NCI-H69 (cell line): ENCODE data around the gene SYT15.
"Not testable (repeated sequence)": the region's sequence is repeated elsewhere in the genome, so short reads cannot be mapped to it uniquely, and the experiment has no call there.

Experiments
- DNase-seq: peaks from one replicate; lab custom pipeline; 2025; lab: John Stamatoyannopoulos, UW

Gene SYT15

GRCh38 chr10:46578474-46579178 lies at the start of gene SYT15:
Gene SYT15, plus strand, starts transcription at chr10:46579128. Its CDS starts 41 bp downstream, at chr10:46579169.
- not testable (repeated sequence) for DNase-seq

- DNase-seq: not testable (repeated sequence)
These were observed 49.2 kb upstream of the SYT15 start for GRCh38 chr10:46529742-46530141.

GRCh38 chr10:46530249-46531186 lies 48.4 kb upstream of the SYT15 start:
- peak; percentile 6 for DNase-seq

- DNase-seq: not testable (repeated sequence)
These were observed 46.7 kb upstream of the SYT15 start for GRCh38 chr10:46532256-46532655.

GRCh38 chr10:46534828-46535524 lies 44.0 kb upstream of the SYT15 start:
- DNase-seq: no peak

GRCh38 chr10:46536171-46536570 lies 42.8 kb upstream of the SYT15 start:
- DNase-seq: no peak

- DNase-seq: no peak
These were observed 42.1 kb upstream of the SYT15 start for GRCh38 chr10:46536781-46537180.

- DNase-seq: no peak
These were observed 41.6 kb upstream of the SYT15 start for GRCh38 chr10:46537309-46537708.

GRCh38 chr10:46538155-46538554 lies 40.8 kb upstream of the SYT15 start:
- no peak for DNase-seq

GRCh38 chr10:46538717-46539426 lies 40.1 kb upstream of the SYT15 start:
- DNase-seq: no peak

- no peak for DNase-seq
These were observed 39.1 kb upstream of the SYT15 start for GRCh38 chr10:46539596-46540411.

- no peak for DNase-seq
These were observed 38.4 kb upstream of the SYT15 start for GRCh38 chr10:46540412-46541016.

- no peak for DNase-seq
These were observed 37.8 kb upstream of the SYT15 start for GRCh38 chr10:46541017-46541661.

- no peak for DNase-seq
These were observed 37.0 kb upstream of the SYT15 start for GRCh38 chr10:46541735-46542566.

- DNase-seq: no peak
These were observed 36.1 kb upstream of the SYT15 start for GRCh38 chr10:46542567-46543465.

- DNase-seq: no peak
These were observed 35.2 kb upstream of the SYT15 start for GRCh38 chr10:46543466-46544377.
